ENCODE results near the gene ABLIM3.

DNA sequence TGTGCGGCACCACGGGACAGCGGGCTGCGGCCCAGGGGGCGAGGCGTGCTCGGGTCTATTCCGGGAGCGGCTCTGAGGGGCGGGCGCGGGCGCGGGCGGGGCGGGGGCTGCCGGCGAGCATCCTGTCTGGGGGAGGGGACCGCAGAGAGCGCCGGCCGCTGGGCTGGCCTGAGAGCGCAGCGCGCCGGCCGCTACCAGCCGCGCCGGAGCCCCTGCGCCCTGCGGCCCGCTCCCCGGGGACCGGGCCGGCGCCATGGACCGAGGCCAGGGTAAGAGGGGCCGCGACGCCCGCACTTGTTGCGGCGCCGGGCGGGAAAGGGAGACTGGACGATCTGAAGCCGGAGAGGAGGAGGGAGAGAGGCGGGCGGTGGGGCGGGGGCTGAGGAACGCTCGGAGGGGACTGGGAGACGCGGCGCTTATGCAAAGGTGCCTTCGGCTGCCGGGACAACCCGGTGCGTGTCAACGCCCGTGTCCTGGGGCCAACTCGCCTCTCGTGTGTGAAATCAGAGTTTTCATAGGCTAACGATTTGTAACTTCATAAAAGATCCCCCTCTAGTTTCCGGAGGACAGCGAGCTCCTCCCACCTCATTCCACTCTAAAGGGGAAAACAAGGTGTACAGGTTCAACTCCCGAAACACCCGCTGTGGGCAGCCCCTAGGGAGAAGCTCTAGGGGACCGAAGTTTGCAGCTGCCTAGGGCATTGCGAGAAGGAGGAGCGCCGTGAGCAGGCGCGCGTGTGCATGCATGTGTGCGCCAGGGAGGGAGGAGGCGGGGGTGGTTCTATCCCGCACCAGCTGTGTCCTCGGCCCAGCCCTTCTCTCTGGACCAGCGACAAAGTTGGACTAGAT is 130.6 kb downstream of the ABLIM3 start, which contains the start of gene AFAP1L1:
- TF ChIP-seq, protein P1, sequence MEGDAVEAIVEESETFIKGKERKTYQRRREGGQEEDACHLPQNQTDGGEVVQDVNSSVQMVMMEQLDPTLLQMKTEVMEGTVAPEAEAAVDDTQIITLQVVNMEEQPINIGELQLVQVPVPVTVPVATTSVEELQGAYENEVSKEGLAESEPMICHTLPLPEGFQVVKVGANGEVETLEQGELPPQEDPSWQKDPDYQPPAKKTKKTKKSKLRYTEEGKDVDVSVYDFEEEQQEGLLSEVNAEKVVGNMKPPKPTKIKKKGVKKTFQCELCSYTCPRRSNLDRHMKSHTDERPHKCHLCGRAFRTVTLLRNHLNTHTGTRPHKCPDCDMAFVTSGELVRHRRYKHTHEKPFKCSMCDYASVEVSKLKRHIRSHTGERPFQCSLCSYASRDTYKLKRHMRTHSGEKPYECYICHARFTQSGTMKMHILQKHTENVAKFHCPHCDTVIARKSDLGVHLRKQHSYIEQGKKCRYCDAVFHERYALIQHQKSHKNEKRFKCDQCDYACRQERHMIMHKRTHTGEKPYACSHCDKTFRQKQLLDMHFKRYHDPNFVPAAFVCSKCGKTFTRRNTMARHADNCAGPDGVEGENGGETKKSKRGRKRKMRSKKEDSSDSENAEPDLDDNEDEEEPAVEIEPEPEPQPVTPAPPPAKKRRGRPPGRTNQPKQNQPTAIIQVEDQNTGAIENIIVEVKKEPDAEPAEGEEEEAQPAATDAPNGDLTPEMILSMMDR (IDR thresholded peaks at IDR 0.05; ENCODE audit: insufficient read depth, low read length, poor library complexity, severe bottlenecking) = no peak
- no peak for TF ChIP-seq EZH2phosphoT487 (conservative IDR thresholded peaks at IDR 0.05; ENCODE audit: low read length)

Measured in SU-DHL-6 (cell line).